Epithelial cell of proximal tubule (primary cell): ENCODE results near the gene HNF1A. TPM values are rescaled to one million over a fixed set of nuclear protein-coding genes. Genes with fewer than 3 reads are reported as not detected.

Source experiments
- DNase-seq: peaks from one replicate; pipeline ENCODE4 v3.0.0-alpha.2; 2011; ENCODE audit warnings: low read depth
- H3K4me3 ChIP-seq: 2 replicates; pipeline ENCODE4 v1.5.1; 2011; ENCODE audit warnings: low read depth, mild to moderate bottlenecking, low read length
- total RNA-seq: library from RNA; depleted of rRNA; stranded (reverse); fragments of >200 nt; gene quantifications from 2 replicates; pipeline ENCODE4 v1.2.3, GENCODE V29; 2015
- TF ChIP-seq, protein P1 (sequence below): conservative IDR thresholded peaks from 2 replicates; pipeline ENCODE4 v1.5.1; 2012; ENCODE audit warnings: low read depth, mild to moderate bottlenecking, low read length

Gene HNF1A
- total RNA-seq, 1 donor from 2014 or later, result 0.17 TPM

GRCh38 chr12:120959111-120959878 is 19.0 kb upstream of the HNF1A start:
- DNase-seq, result no peak
- TF ChIP-seq, protein P1, sequence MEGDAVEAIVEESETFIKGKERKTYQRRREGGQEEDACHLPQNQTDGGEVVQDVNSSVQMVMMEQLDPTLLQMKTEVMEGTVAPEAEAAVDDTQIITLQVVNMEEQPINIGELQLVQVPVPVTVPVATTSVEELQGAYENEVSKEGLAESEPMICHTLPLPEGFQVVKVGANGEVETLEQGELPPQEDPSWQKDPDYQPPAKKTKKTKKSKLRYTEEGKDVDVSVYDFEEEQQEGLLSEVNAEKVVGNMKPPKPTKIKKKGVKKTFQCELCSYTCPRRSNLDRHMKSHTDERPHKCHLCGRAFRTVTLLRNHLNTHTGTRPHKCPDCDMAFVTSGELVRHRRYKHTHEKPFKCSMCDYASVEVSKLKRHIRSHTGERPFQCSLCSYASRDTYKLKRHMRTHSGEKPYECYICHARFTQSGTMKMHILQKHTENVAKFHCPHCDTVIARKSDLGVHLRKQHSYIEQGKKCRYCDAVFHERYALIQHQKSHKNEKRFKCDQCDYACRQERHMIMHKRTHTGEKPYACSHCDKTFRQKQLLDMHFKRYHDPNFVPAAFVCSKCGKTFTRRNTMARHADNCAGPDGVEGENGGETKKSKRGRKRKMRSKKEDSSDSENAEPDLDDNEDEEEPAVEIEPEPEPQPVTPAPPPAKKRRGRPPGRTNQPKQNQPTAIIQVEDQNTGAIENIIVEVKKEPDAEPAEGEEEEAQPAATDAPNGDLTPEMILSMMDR, result no peak
- H3K4me3 ChIP-seq, result no peak overlapping the region

DNA sequence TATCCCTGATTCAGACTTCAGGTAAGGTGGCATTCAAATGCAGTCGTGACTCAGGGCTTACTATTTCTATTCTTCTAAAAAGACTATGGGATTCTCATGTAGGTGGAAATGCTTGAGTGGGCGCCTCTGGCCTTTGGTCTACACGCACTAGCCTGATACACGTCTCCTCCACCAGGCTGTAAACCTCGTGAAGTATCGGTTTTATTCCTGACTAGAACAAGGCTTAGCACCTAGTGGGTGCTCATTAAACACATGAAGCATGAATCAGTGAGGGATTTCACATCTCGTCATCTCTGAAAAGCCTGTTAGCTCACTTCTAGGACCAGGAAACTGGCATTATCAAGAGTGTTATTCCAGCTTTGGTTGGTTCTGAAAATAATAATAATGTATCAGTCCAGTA is 17.7 kb upstream of the HNF1A start:
- no peak overlapping the region for H3K4me3 ChIP-seq
- DNase-seq, result peak; percentile 90
- TF ChIP-seq, protein P1, result no peak

- TF ChIP-seq, protein P1, result no peak
- no peak for DNase-seq
- H3K4me3 ChIP-seq, result no peak overlapping the region
Observed at GRCh38 chr12:120961604-120962531, 16.5 kb upstream of the HNF1A start.

GRCh38 chr12:120962532-120963020 is 15.8 kb upstream of the HNF1A start:
- TF ChIP-seq, protein P1, result no peak
- H3K4me3 ChIP-seq, result no peak overlapping the region
- DNase-seq, result no peak

- DNase-seq, result no peak
- TF ChIP-seq, protein P1, result no peak
Observed at GRCh38 chr12:120964298-120964697, 14.0 kb upstream of the HNF1A start.

GRCh38 chr12:120965534-120966091 is 12.7 kb upstream of the HNF1A start:
- TF ChIP-seq, protein P1, result no peak
- DNase-seq, result no peak
- H3K4me3 ChIP-seq, result no peak overlapping the region

More at GRCh38 chr12:120964298-120964697, 14.0 kb upstream of the HNF1A start:
- no peak overlapping the region for H3K4me3 ChIP-seq
